Activated T-cell treated with anti-CD3 and anti-CD28 coated beads, Interleukin-2, amount 50 U/mL, for 24 hours (primary cell): Measurements from ENCODE around the gene OAF.
A peak's percentile ranks its signal among the peaks of the same experiment; 100 is the strongest.

Experiments
- DNase-seq: peaks from one replicate; pipeline ENCODE4 v3.0.0-alpha.2; 2020
- H3K27ac Mint-ChIP-seq: 2 replicates; pipeline ENCODE4 v1.8.0; 2020; ENCODE audit warnings: mild to moderate bottlenecking, mixed read lengths
- H3K27me3 Mint-ChIP-seq: 2 replicates; pipeline ENCODE4 v1.8.0; 2020; ENCODE audit warnings: mixed read lengths
- H3K36me3 Mint-ChIP-seq: 2 replicates; pipeline ENCODE4 v1.8.0; 2020; ENCODE audit warnings: low read depth, mixed read lengths
- H3K4me1 Mint-ChIP-seq: 2 replicates; pipeline ENCODE4 v1.8.0; 2020; ENCODE audit warnings: low read depth, mixed read lengths
- H3K4me3 Mint-ChIP-seq: 2 replicates; pipeline ENCODE4 v1.8.0; 2020; ENCODE audit warnings: mild to moderate bottlenecking, moderate library complexity, mixed read lengths
- H3K9me3 Mint-ChIP-seq: 2 replicates; pipeline ENCODE4 v1.8.0; 2020; ENCODE audit warnings: mixed read lengths

Gene OAF

GRCh38 chr11:120207512-120207911 lies 3.3 kb upstream of the OAF start:
- peaks cover 63% of the 10 kb centered on the region for H3K27me3 Mint-ChIP-seq
- peaks cover 13% of the 10 kb centered on the region for H3K4me1 Mint-ChIP-seq
- no peak overlapping the region for H3K27ac Mint-ChIP-seq
- no peaks in the 10 kb centered on the region for H3K36me3 Mint-ChIP-seq
- DNase-seq = no peak
- no peaks in the 10 kb centered on the region for H3K9me3 Mint-ChIP-seq
- no peak overlapping the region for H3K4me3 Mint-ChIP-seq

GRCh38 chr11:120208001-120208441 lies 2.8 kb upstream of the OAF start:
- H3K9me3 Mint-ChIP-seq = no peaks in the 10 kb centered on the region
- H3K4me3 Mint-ChIP-seq = no peak overlapping the region
- H3K27me3 Mint-ChIP-seq = peaks cover 59% of the 10 kb centered on the region
- no peak overlapping the region for H3K27ac Mint-ChIP-seq
- H3K36me3 Mint-ChIP-seq = no peaks in the 10 kb centered on the region
- peaks cover 13% of the 10 kb centered on the region for H3K4me1 Mint-ChIP-seq
- DNase-seq = no peak

DNA sequence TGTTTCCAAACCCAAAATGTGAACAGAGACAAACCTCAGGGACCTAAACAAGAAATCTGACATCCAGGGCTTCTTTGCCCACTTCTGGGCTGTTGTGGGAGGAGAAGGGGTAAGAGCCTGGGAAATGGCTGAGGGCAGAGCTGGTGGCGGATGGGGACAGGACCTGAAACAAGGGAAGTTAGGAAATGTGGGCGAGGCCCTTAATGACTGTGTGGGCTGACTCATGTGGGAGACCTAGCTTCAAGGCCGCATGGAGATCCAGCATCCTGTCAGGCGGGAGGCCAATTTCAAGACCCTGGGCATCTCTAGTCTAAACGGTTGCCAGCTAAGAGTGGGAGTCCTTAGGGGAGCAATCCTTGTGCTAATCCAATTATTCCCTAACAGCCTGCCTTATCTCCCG lies 2.1 kb upstream of the OAF start:
- Mint-ChIP-seq H3K4me3 (no peak overlapping the region), H3K27me3 (peaks cover 58% of the 10 kb centered on the region), H3K27ac (no peak overlapping the region), H3K36me3 (no peaks in the 10 kb centered on the region), H3K9me3 (no peaks in the 10 kb centered on the region), H3K4me1 (peaks cover 13% of the 10 kb centered on the region)
- no peak for DNase-seq

DNA sequence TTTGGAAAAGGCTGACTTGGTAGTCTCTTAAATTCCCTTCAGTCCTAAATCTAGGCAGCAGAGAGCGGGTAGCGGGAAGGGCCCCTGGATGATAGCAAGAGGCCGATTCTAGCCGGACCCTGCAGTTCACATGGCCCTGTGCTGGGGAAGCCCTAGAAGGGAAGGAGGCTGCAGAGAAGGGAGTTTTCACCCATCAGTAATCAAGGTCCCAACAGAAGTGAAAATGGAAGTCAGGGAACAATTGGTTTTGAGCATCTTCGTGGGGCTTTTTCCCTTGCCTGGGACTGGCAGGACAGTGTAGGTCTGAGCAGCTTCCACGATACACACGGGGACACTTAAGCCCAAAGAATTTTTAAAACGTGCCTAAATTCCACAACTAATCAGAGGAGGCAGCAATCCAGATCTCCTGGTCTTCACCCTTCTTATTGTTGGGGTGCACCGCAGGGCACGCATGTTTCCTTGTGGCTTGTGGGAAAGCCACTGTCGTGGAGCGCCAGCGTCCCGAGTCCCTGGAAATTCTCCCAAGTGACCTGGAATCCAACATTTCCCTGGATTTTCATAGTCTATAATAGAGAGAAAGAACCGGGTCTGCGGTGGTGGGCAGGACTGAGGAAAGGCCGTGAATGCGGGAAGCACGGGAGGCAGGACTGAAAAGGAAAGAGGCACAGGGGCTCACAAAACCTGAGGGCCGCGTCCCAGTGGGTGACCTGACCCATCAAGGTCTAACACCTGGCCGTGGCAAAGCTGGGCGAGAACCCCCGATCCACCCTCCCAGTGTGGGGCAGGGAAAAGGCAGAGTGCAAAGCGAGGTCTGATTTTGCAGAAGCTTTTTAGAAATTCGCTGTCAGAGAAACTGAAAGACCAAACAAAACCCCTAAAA lies 846 bp upstream of the OAF start:
- peak; percentile 56 for DNase-seq
- peaks cover 13% of the 10 kb centered on the region for H3K4me1 Mint-ChIP-seq
- H3K9me3 Mint-ChIP-seq = no peaks in the 10 kb centered on the region
- H3K27ac Mint-ChIP-seq = peak overlapping the region; percentile 44
- H3K36me3 Mint-ChIP-seq = no peaks in the 10 kb centered on the region
- peak overlapping the region; percentile 76 for H3K4me3 Mint-ChIP-seq
- peaks cover 52% of the 10 kb centered on the region for H3K27me3 Mint-ChIP-seq

- peaks cover 41% of the 10 kb centered on the region for H3K27me3 Mint-ChIP-seq
- H3K9me3 Mint-ChIP-seq = no peaks in the 10 kb centered on the region
- H3K36me3 Mint-ChIP-seq = no peaks in the 10 kb centered on the region
- DNase-seq = no peak
- peak overlapping the region; percentile 86 for H3K27ac Mint-ChIP-seq
- H3K4me3 Mint-ChIP-seq = peak overlapping the region; percentile 82
- H3K4me1 Mint-ChIP-seq = peaks cover 13% of the 10 kb centered on the region
These were observed 858 bp downstream of the OAF start for GRCh38 chr11:120211522-120212258.

GRCh38 chr11:120212259-120212878 lies 1.5 kb downstream of the OAF start:
- no peaks in the 10 kb centered on the region for H3K36me3 Mint-ChIP-seq
- no peak overlapping the region for H3K4me3 Mint-ChIP-seq
- peaks cover 37% of the 10 kb centered on the region for H3K27me3 Mint-ChIP-seq
- DNase-seq = no peak
- no peaks in the 10 kb centered on the region for H3K9me3 Mint-ChIP-seq
- no peak overlapping the region for H3K27ac Mint-ChIP-seq
- H3K4me1 Mint-ChIP-seq = peaks cover 13% of the 10 kb centered on the region

DNA sequence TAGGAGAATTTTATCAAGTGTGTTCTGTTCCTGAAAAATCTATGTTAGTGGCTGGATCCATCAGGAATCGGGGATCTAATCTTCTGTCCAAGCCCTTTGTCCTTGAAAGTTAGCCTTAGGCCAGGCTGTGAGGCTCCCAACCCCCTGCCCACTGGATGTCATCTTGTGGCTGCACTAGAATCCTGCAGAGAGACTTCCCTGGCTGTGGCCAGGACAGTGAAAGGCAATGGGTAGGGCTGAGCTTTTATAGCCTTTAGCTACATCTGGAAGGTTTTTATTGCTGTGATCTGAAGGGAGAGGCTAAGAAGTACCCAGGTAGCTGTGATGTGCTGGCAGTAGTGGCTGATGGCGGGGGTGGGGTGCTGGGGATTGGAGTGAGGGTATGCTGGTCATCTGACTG lies 2.1 kb downstream of the OAF start:
- Mint-ChIP-seq H3K4me1 (peaks cover 13% of the 10 kb centered on the region), H3K27me3 (peaks cover 32% of the 10 kb centered on the region), H3K9me3 (no peaks in the 10 kb centered on the region), H3K36me3 (no peaks in the 10 kb centered on the region), H3K27ac (no peak overlapping the region), H3K4me3 (no peak overlapping the region)
- DNase-seq = no peak

DNA sequence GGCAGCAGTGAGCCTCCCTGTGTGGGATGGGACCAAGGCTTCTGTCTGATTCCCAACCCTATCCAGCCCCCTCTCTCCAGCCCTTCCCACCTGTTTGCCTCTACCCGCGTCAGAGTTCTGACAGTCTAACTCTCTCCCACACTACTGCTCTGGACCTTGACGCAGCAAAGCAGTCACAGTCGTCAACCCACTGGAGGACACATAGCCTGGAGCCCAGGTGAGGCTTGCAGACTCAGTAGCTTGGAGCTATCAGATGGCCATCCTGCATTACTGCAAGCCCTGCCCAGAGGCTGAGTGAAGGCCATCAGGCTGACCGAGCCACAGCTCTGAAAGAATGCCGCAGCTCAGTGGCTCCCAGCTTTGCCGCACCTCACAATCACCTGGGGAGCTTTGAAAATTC lies 3.7 kb downstream of the OAF start:
- no peak overlapping the region for H3K27ac Mint-ChIP-seq
- peaks cover 13% of the 10 kb centered on the region for H3K4me1 Mint-ChIP-seq
- no peaks in the 10 kb centered on the region for H3K36me3 Mint-ChIP-seq
- no peak for DNase-seq
- H3K9me3 Mint-ChIP-seq = no peaks in the 10 kb centered on the region
- H3K4me3 Mint-ChIP-seq = no peak overlapping the region
- peaks cover 16% of the 10 kb centered on the region for H3K27me3 Mint-ChIP-seq

GRCh38 chr11:120215634-120216033 lies 4.8 kb downstream of the OAF start:
- Mint-ChIP-seq H3K4me1 (peaks cover 6% of the 10 kb centered on the region), H3K9me3 (no peaks in the 10 kb centered on the region), H3K27me3 (peaks cover 8% of the 10 kb centered on the region), H3K36me3 (no peaks in the 10 kb centered on the region), H3K4me3 (no peak overlapping the region), H3K27ac (no peak overlapping the region)
- no peak for DNase-seq

- Mint-ChIP-seq H3K27ac (no peak overlapping the region), H3K36me3 (no peaks in the 10 kb centered on the region)
These were observed 5.7 kb downstream of the OAF start for GRCh38 chr11:120216426-120217102.

DNA sequence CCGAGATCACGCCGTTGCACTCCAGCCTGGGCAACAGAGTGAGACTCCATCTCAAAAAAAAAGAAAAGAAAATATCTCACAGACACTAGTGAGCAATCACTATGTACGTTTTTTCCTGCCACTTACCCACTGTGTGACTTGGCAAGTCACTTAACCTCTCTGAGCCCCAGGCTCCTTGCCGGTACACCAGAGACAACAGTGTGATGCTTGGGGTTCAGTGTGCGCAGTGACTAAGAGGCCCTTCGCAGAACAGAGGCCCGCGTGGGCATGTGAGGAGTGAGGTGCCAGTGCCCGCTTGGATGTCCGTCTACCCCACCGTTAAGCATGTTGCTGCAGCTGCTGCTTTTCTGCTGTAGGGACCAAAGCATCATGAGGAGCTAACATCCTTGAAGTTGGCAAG lies 6.7 kb downstream of the OAF start:
- no peak overlapping the region for H3K27ac Mint-ChIP-seq
- no peaks in the 10 kb centered on the region for H3K9me3 Mint-ChIP-seq
- no peak for DNase-seq
- H3K4me3 Mint-ChIP-seq = no peak overlapping the region
- no peaks in the 10 kb centered on the region for H3K27me3 Mint-ChIP-seq
- no peaks in the 10 kb centered on the region for H3K36me3 Mint-ChIP-seq
- H3K4me1 Mint-ChIP-seq = peaks cover 9% of the 10 kb centered on the region

More at GRCh38 chr11:120216426-120217102, 5.7 kb downstream of the OAF start:
- H3K4me1 Mint-ChIP-seq = peaks cover 10% of the 10 kb centered on the region
- DNase-seq = no peak
- H3K9me3 Mint-ChIP-seq = no peaks in the 10 kb centered on the region
- H3K4me3 Mint-ChIP-seq = no peak overlapping the region
- peaks cover 6% of the 10 kb centered on the region for H3K27me3 Mint-ChIP-seq

GRCh38 chr11:120217941-120218694 lies 7.3 kb downstream of the OAF start:
- DNase-seq = no peak
- no peak overlapping the region for H3K4me3 Mint-ChIP-seq
- H3K27me3 Mint-ChIP-seq = no peaks in the 10 kb centered on the region

GRCh38 chr11:120218695-120219033 lies 7.8 kb downstream of the OAF start:
- no peak for DNase-seq
- Mint-ChIP-seq H3K36me3 (no peaks in the 10 kb centered on the region), H3K4me1 (peaks cover 9% of the 10 kb centered on the region), H3K27ac (no peak overlapping the region), H3K27me3 (peaks cover 1% of the 10 kb centered on the region), H3K9me3 (no peaks in the 10 kb centered on the region), H3K4me3 (no peak overlapping the region)

More at GRCh38 chr11:120217941-120218694, 7.3 kb downstream of the OAF start:
- peaks cover 9% of the 10 kb centered on the region for H3K4me1 Mint-ChIP-seq
- no peaks in the 10 kb centered on the region for H3K36me3 Mint-ChIP-seq
- no peak overlapping the region for H3K27ac Mint-ChIP-seq
- H3K9me3 Mint-ChIP-seq = no peaks in the 10 kb centered on the region
